ENCODE data around the gene DNAH6.

DNAH6 gene

DNA sequence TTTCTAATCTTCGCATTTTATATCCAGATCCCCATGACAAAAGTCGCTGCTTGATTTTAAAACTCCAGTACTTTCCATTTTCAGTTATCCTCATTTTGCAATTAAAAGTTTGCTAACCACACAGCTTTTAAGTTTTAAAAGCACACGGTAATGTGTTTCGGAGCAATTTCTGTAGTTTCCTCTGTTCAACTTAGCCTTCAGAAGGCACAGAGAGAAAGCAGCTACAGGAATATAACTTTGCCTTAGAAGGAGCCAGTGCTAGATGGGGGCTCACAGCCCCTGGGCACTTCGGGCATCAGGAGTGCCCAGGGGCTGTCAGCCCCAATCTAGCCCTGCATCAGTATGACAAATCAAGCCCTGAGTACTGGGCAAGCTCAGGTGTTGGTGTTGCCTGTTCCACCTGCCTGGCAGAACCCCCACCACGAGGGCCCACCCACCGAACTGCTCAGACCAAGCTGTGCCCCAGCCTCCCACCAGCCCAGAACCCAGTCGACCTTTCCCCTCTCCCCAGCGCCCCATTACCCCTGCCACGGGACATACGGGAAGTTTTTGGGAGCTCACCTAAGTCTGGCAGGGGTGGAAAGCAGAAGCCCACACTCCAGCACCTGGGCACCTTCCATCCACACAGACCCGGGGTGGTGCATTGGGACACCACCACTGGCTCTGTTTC lies 317.3 kb downstream of the DNAH6 start:
- H3K27me3 ChIP-seq (ENCODE audit: control insufficient read depth, insufficient read depth, low read length), result no peaks in the 10 kb centered on the region
- no peaks in the 10 kb centered on the region for H3K9me3 ChIP-seq (ENCODE audit: control insufficient read depth, insufficient read depth, low read length)
- H3K4me3 ChIP-seq (ENCODE audit: low read depth, low read length), result no peak overlapping the region
- no peaks in the 10 kb centered on the region for H3K36me3 ChIP-seq (ENCODE audit: control insufficient read depth, insufficient read depth, low read length)
- H3K9ac ChIP-seq (ENCODE audit: low read depth, low read length), result no peak overlapping the region
- peaks cover 6% of the 10 kb centered on the region for H3K4me1 ChIP-seq (ENCODE audit: control insufficient read depth, insufficient read depth, low read length)

DNA sequence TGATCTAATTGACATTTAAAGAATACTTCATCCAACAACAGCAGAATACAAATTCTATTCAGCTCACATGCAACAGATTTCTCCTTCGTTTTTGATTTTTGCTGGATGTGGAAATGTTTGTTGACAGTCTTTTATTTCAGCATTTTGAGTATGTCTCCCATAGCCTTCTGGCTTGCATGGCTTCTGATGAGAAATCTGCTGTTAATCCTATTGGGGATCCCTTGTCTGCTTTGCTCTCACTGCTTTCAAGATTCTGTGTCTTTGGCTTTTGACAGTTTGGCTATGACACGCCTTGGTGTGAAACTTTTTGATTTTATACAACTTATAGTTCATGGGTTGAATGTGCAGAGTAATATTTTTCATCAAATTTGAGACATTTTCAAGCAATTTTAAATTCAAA lies 319.9 kb downstream of the DNAH6 start:
- Histone ChIP-seq H3K9me3 (ENCODE audit: control insufficient read depth, insufficient read depth, low read length) (no peaks in the 10 kb centered on the region), H3K9ac (ENCODE audit: low read depth, low read length) (no peak overlapping the region), H3K4me1 (ENCODE audit: control insufficient read depth, insufficient read depth, low read length) (peaks cover 6% of the 10 kb centered on the region), H3K27me3 (ENCODE audit: control insufficient read depth, insufficient read depth, low read length) (no peaks in the 10 kb centered on the region), H3K4me3 (ENCODE audit: low read depth, low read length) (no peak overlapping the region), H3K36me3 (ENCODE audit: control insufficient read depth, insufficient read depth, low read length) (no peaks in the 10 kb centered on the region)

DNA sequence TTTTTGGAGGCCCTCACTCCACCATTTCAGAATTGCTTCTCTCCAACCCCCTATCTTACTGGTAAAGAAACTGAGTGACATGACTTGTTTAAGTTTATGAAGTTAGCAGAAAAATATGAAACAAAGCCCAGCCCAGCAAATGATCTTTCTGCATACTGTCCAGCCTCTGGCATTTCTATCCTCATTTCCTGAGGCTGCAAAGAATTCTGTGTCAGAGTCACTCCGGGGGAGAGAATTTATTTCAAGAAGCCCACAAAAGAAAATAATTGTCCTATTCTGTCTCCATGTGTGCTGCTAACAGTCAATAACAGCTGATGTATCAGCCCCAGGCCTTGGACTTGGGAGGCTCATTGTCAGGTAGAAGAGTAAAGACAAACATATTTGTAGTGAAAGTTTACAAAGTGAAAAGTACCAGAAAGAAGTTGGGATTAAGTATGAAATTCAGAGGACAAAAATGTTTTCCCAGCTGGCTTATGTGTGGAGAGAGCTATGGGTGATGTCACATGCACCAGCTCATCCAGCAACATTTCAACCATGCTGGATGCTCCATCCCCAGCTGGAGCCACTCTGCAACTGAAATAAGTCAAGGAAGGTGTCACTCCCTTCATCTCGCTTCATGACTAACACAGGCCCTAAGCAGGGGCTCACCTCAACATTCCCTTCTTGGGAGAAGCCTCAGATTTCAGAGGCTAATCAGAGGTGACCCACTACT lies 322.3 kb downstream of the DNAH6 start:
- H3K4me3 ChIP-seq (ENCODE audit: low read depth, low read length), result no peak overlapping the region

DNA sequence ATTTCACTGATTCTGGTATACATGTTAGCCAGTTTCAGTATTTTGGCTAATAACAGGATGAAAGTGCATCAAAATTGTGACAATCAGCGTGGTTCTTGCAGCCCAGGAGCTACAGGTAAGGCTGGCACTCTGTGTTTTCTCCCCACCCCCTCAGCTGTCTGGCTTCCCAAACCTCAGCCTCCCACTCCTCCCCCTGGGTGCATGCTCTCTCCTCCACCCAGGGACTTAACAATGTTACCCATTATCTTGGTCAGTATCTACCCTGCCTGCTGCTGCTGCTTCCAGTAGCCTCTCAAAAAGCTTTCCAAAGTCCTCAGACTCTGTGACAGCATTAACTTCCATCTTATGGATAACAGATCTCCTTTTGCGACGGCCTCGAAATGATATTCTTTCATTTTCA lies 323.6 kb downstream of the DNAH6 start:
- H3K9me3 ChIP-seq (ENCODE audit: control insufficient read depth, insufficient read depth, low read length), result no peaks in the 10 kb centered on the region
- H3K36me3 ChIP-seq (ENCODE audit: control insufficient read depth, insufficient read depth, low read length), result no peaks in the 10 kb centered on the region
- H3K4me1 ChIP-seq (ENCODE audit: control insufficient read depth, insufficient read depth, low read length), result no peaks in the 10 kb centered on the region
- H3K4me3 ChIP-seq (ENCODE audit: low read depth, low read length), result no peak overlapping the region
- H3K27me3 ChIP-seq (ENCODE audit: control insufficient read depth, insufficient read depth, low read length), result no peaks in the 10 kb centered on the region
- no peak overlapping the region for H3K9ac ChIP-seq (ENCODE audit: low read depth, low read length)

More for the DNA sequence above, 322.3 kb downstream of the DNAH6 start:
- Histone ChIP-seq H3K9me3 (ENCODE audit: control insufficient read depth, insufficient read depth, low read length) (no peaks in the 10 kb centered on the region), H3K27me3 (ENCODE audit: control insufficient read depth, insufficient read depth, low read length) (no peaks in the 10 kb centered on the region), H3K4me1 (ENCODE audit: control insufficient read depth, insufficient read depth, low read length) (no peaks in the 10 kb centered on the region), H3K9ac (ENCODE audit: low read depth, low read length) (no peak overlapping the region), H3K36me3 (ENCODE audit: control insufficient read depth, insufficient read depth, low read length) (no peaks in the 10 kb centered on the region)

GRCh38 chr2:84840306-84840705 lies 324.0 kb downstream of the DNAH6 start:
- no peaks in the 10 kb centered on the region for H3K4me1 ChIP-seq (ENCODE audit: control insufficient read depth, insufficient read depth, low read length)

GRCh38 chr2:84841577-84841976 lies 325.3 kb downstream of the DNAH6 start:
- H3K9ac ChIP-seq (ENCODE audit: low read depth, low read length), result no peak overlapping the region
- no peaks in the 10 kb centered on the region for H3K36me3 ChIP-seq (ENCODE audit: control insufficient read depth, insufficient read depth, low read length)
- H3K4me1 ChIP-seq (ENCODE audit: control insufficient read depth, insufficient read depth, low read length), result no peaks in the 10 kb centered on the region
- no peak overlapping the region for H3K4me3 ChIP-seq (ENCODE audit: low read depth, low read length)
- no peaks in the 10 kb centered on the region for H3K27me3 ChIP-seq (ENCODE audit: control insufficient read depth, insufficient read depth, low read length)
- no peaks in the 10 kb centered on the region for H3K9me3 ChIP-seq (ENCODE audit: control insufficient read depth, insufficient read depth, low read length)

More at GRCh38 chr2:84840306-84840705, 324.0 kb downstream of the DNAH6 start:
- Histone ChIP-seq H3K36me3 (ENCODE audit: control insufficient read depth, insufficient read depth, low read length) (no peaks in the 10 kb centered on the region), H3K4me3 (ENCODE audit: low read depth, low read length) (no peak overlapping the region), H3K27me3 (ENCODE audit: control insufficient read depth, insufficient read depth, low read length) (no peaks in the 10 kb centered on the region), H3K9me3 (ENCODE audit: control insufficient read depth, insufficient read depth, low read length) (no peaks in the 10 kb centered on the region), H3K9ac (ENCODE audit: low read depth, low read length) (no peak overlapping the region)

GRCh38 chr2:84844141-84844540 lies 327.8 kb downstream of the DNAH6 start:
- H3K9me3 ChIP-seq (ENCODE audit: control insufficient read depth, insufficient read depth, low read length), result no peaks in the 10 kb centered on the region
- H3K4me1 ChIP-seq (ENCODE audit: control insufficient read depth, insufficient read depth, low read length), result no peaks in the 10 kb centered on the region
- no peaks in the 10 kb centered on the region for H3K36me3 ChIP-seq (ENCODE audit: control insufficient read depth, insufficient read depth, low read length)
- no peak overlapping the region for H3K9ac ChIP-seq (ENCODE audit: low read depth, low read length)
- H3K4me3 ChIP-seq (ENCODE audit: low read depth, low read length), result no peak overlapping the region
- H3K27me3 ChIP-seq (ENCODE audit: control insufficient read depth, insufficient read depth, low read length), result no peaks in the 10 kb centered on the region

DNA sequence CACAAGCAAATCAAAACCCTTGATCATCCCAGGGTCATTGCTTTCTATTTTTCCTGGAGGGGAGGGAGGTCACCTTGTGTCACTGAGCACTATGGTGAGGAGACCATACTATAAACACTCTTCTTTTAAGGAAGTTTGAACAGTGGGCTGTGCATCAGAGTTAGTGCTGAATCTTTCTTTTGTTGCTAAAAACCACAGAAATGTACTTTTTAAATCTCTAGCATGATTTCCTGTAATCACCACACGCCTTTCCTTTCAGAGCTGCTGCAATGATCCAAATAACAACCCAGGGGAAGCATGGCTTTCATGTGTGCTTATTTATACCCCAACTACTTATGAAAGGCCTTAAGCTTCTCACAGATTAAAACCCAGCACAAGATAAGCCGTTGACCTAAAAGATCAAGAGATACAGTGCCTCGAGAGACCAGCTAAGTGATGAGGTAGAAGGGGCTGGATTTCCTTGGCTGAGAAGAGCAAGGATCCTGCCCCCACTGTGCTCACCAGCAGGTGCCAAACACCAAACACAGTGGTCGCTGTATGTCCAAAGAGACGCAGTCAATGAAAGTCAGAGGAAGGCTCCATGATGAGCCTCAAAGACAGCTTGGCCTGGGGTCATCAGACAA lies 329.9 kb downstream of the DNAH6 start:
- Histone ChIP-seq H3K4me1 (ENCODE audit: control insufficient read depth, insufficient read depth, low read length) (no peaks in the 10 kb centered on the region), H3K9me3 (ENCODE audit: control insufficient read depth, insufficient read depth, low read length) (no peaks in the 10 kb centered on the region), H3K9ac (ENCODE audit: low read depth, low read length) (no peak overlapping the region), H3K4me3 (ENCODE audit: low read depth, low read length) (no peak overlapping the region), H3K27me3 (ENCODE audit: control insufficient read depth, insufficient read depth, low read length) (no peaks in the 10 kb centered on the region), H3K36me3 (ENCODE audit: control insufficient read depth, insufficient read depth, low read length) (no peaks in the 10 kb centered on the region)

DNA sequence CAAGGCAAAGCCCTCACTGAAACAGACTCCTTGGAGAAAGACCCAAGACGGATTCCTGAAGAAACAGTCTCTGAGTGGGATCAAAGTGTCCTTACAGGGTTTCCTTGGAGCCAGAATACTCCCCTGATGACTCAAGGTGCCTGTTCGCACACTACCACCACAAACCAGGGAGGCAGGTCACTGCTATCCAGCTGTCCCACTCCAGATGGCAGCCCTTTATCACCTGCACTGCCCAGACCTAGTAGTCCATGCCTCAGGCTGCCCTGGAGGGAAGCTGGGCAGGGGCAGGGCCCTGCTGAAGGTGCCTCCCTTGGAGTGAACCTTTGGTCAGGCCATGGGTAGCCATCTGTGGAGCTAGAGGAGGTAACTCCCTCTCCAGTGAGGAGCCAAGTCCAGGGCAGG lies 330.4 kb downstream of the DNAH6 start:
- H3K4me1 ChIP-seq (ENCODE audit: control insufficient read depth, insufficient read depth, low read length), result no peaks in the 10 kb centered on the region

DNA sequence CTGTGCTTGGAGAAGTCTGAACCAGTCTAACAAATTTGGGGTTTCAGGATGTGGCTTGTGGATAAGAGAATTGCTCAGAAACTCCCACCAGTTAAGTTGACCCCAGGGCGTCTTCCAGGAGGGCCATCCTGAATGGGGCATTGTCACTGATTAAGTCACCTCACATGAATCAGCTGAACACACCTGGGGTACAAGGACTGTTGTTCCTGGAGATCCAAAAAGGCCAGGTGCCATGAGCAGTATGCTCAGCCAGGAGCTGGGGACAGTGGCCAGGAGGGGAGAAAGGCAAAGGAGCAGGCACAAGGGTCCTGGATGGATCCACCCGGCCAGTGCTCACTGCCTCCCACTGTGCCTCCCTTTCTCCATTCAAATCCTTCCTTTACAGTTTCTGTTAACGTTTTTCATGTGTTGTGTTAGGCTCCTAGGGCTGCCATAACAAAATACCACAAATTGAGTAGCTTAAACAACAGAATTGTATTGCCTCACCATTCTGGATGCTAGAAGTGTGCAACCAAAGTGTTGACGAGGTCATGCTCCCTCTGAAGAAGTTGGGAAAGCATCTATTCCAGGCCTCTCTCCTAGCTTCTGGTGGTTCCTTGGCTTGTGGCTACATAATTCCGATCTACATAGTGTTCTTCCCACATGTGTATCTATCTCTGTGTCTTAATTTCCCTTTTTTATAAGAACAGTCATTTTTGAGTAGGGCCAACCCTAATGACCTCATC lies 331.2 kb downstream of the DNAH6 start:
- Histone ChIP-seq H3K4me1 (ENCODE audit: control insufficient read depth, insufficient read depth, low read length) (no peaks in the 10 kb centered on the region), H3K36me3 (ENCODE audit: control insufficient read depth, insufficient read depth, low read length) (no peaks in the 10 kb centered on the region), H3K27me3 (ENCODE audit: control insufficient read depth, insufficient read depth, low read length) (no peaks in the 10 kb centered on the region), H3K4me3 (ENCODE audit: low read depth, low read length) (no peak overlapping the region), H3K9ac (ENCODE audit: low read depth, low read length) (no peak overlapping the region), H3K9me3 (ENCODE audit: control insufficient read depth, insufficient read depth, low read length) (no peaks in the 10 kb centered on the region)

More for the DNA sequence above, 330.4 kb downstream of the DNAH6 start:
- Histone ChIP-seq H3K27me3 (ENCODE audit: control insufficient read depth, insufficient read depth, low read length) (no peaks in the 10 kb centered on the region), H3K9me3 (ENCODE audit: control insufficient read depth, insufficient read depth, low read length) (no peaks in the 10 kb centered on the region), H3K36me3 (ENCODE audit: control insufficient read depth, insufficient read depth, low read length) (no peaks in the 10 kb centered on the region), H3K9ac (ENCODE audit: low read depth, low read length) (no peak overlapping the region), H3K4me3 (ENCODE audit: low read depth, low read length) (no peak overlapping the region)

- Histone ChIP-seq H3K36me3 (ENCODE audit: control insufficient read depth, insufficient read depth, low read length) (no peaks in the 10 kb centered on the region), H3K4me1 (ENCODE audit: control insufficient read depth, insufficient read depth, low read length) (no peaks in the 10 kb centered on the region), H3K9me3 (ENCODE audit: control insufficient read depth, insufficient read depth, low read length) (no peaks in the 10 kb centered on the region), H3K9ac (ENCODE audit: low read depth, low read length) (no peak overlapping the region), H3K27me3 (ENCODE audit: control insufficient read depth, insufficient read depth, low read length) (peaks cover 6% of the 10 kb centered on the region), H3K4me3 (ENCODE audit: low read depth, low read length) (no peak overlapping the region)
Observed at GRCh38 chr2:84849271-84849952, 333.1 kb downstream of the DNAH6 start.
